NCI-H748 (cell line): ENCODE measurements around the gene TMEM38B.
A peak's percentile ranks its signal among the peaks of the same experiment; 100 is the strongest.
"Not testable (repeated sequence)": the region's sequence is repeated elsewhere in the genome, so short reads cannot be mapped to it uniquely, and the experiment has no call there.

Experiments used
- DNase-seq: peaks from one replicate; lab custom pipeline; 2025; ENCODE audit not compliant: unreplicated experiment; lab: John Stamatoyannopoulos, UW

The TMEM38B gene

DNA sequence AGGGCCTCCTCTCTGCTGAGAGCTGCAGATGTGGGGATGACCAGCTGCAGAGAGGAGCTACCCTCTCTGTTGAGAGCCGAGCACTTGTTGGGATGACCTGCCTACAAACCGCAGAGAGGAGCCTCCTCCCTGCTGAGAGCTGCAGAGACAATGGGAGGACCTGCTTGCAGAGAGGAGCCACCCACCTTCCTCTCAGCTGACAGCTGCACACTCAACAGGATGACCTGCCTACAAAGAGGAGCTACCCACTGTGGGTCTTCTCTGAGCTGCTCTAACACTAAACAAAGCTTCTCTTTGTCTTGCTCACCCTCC, 19.6 kb downstream of the TMEM38B start:
- no peak for DNase-seq

DNA sequence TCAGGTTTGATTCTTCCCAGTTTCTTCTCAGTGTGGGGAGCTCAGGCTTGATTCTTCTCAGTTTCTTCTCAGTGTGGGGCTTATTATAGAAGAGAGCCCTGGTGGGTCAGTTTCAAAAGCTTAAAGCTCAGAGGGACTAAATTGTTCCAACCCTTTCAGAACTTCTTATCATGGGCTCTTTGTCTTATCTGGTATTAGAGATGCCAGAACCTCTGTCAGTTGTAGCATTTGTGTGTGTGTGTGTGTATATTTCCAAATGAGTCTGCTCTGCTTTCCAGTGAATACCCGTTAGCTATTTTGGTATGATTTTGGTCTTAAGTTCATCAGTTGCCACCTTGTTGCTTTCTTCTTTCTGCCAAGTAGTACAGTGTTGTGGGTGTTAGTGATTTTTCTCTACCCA, 21.8 kb downstream of the TMEM38B start:
- no peak for DNase-seq

DNA sequence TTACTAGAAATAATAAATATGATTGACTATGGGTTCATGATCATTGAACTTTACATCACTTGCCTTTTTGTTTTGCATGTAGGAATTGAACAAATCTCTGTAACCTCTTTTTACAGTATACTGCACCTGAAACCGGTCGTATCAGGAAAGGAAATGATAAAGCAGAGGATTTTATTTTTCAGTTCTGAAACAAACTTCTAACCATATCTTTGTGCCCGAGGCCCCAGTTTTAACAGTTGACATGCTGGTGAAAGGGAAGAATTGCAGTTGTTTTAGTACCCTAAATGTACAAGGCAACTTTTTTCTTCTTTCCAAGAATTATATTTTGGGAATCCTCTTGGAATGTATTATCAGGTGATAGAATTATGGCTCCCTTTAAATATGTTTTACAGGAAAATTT, 27.8 kb downstream of the TMEM38B start:
- DNase-seq = no peak

DNA sequence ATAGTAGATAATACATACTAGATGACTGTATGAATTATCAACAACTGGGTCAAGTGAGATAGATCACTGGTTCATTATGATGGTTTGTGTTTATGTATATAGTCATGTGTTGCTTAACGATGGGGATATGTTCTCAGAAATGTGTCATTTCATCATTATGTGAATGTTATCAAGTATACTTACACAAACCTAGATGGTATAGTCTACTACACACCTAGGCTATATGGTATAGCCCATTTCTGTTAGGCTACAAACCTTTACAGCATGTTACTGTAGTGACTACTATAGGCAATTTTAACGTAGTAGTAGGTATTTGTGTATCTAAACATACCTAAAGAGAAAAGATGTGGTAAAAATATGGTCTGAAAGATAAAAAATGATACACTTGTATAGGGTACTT, 31.0 kb downstream of the TMEM38B start:
- no peak for DNase-seq

DNA sequence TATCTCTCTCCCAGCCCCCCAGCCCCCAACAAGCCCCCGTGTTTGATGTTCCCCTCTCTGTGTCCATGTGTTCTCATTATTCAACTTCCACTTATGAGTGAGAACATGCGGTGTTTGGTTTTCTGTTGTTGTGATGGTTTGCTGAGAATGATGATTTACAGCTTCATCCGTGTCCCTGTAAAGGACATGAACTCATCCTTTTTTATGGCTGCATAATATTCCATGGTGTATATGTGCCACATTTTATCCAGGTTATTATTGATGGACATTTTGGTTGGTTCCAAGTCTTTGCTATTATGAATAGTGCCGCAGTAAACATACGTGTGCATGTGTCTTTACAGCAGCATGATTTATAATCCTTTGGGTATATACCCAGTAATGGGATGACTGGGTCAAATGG, 33.9 kb downstream of the TMEM38B start:
- DNase-seq = not testable (repeated sequence)

DNA sequence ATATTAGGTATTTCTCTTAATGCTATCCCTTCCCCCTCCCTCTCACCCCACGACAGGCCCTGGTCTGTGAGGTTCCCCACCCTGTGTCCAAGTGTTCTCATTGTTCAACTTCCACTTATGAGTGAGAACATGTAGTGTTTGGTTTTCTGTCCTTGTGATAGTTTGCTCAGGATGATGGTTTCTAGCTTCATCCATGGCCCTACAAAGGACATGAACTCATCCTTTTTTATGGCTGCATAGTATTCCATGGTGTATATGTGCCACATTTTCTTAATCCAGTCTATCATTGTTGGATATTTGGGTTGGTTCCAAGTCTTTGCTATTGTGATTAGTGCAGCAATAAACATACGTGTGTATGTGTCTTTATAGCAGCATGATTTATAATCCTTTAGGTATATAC, 37.1 kb downstream of the TMEM38B start:
- not testable (repeated sequence) for DNase-seq

DNA sequence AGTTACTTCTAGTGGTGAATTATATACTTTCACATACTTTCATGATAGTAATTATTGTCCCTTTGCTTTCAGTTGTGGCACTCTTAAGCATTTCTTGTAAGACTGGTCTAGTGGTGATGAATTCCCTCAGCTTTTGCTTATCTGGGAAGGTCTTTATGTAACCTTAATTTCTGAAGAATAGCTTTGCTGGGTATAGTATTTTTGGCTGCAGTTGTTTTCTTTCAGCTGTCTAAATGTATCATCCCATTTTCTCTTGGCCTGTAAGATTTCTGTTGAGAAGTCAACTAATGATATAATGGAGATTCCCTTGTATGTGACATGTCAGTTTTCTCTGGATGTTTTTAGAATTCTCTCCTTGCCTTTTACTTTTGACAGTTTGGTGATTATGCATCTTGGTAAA, 41.0 kb downstream of the TMEM38B start:
- DNase-seq = no peak

DNA sequence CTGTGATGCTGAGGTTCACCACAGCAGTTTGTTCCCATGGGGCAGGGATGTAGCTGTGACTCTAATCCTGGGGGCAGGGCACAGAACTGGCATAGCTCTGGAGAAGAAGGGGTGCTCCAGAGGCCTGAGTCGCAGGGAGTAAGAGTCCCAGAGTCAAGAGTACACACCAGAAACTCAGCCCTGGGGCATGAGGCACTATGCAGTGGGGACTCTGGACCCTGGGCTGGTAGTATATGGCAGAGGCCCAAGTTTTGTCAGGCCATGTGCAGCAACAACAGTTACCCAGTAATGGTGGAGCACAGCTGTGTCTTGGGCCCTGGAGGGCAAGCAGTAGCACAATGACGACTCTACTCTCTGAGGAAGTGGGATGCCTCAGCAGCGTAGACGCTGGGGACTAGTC, 42.9 kb downstream of the TMEM38B start:
- DNase-seq = no peak

DNA sequence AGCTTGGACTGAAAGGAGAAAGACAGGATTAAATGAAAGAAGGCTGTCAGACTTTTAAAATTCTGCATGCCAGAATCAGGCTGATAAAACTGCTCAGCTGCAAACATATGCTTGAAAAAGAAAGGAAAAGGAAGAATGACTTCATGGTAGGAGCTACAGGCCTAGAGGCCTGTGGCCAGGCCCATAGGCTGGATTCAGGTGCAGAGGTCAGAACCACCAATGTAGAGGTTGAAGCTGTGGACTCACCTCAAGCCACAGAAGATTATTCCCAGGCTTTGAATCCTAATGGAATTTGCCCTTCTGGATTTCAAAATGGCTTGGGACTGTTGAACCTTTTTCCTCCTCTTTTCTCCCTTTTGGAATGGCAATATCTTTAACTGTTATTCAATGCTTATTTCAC, 47.7 kb downstream of the TMEM38B start:
- DNase-seq = no peak

DNA sequence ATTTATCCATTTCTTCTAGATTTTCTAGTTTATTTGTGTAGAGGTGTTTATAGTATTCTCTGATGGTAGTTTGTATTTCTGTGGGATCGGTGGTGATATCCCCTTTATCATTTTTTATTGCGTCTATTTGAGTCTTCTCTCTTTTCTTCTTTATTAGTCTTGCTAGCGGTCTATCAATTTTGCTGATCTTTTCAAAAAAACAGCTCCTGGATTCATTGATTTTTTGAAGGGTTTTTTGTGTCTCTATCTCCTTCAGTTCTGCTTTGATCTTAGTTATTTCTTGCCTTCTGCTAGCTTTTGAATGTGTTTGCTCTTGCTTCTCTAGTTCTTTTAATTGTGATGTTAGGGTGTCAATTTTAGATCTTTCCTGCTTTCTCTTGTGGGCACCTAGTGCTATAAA, 53.0 kb downstream of the TMEM38B start:
- DNase-seq = not testable (repeated sequence)

DNA sequence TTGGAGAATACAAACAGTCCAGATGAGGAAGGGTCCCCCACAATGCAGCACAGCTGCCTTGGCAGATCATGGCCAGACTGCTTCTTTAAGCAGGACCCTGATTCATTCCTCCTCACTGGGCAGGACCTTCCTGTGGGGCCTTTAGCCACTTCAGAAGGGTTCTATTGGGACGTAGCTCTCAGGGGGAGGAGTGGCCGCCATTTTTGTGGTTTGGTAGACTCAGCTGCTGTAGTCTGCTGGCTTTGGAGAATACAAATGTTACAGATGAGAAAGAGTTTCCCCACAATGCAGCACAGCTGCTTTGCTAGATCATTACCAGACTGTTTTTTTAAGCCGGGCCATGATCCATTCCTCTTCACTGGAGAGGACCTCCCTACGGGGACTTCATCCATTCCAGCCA, 57.4 kb downstream of the TMEM38B start:
- no peak for DNase-seq

DNA sequence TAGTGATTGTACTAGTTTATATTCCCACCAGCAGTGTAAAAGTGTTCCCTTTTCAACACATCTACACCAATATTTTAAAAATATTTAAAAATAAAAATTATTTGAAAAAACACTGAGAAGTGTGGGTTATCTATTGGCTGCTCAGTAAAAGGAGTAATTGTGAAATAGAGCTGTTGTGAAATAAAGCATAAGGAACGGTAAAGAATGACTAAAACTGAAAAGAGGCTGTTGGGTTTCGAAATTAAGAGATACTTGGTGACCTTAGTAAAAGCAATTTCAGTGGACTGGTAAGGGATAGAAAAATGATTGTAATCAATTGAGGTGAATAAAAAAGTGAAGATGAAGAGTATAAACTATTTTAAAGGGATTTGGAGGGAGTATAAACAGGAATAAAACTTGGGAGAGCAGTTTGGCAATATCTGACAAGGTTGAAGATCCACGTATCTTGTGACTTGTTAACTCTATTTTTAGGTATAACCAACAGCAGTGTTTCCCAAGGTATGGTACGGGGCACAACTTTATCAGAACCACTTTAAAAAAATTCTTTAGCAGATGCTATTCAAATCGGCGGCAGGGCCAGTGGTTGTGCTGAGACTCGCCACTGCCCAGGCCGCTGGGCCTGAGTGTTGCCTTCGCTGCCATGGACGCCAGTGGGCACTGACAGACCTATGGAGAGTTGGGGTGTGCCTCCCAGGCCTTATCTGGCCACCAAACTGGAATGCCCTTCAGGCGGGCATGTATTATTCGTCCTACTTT, 63.3 kb downstream of the TMEM38B start:
- DNase-seq = no peak

DNA sequence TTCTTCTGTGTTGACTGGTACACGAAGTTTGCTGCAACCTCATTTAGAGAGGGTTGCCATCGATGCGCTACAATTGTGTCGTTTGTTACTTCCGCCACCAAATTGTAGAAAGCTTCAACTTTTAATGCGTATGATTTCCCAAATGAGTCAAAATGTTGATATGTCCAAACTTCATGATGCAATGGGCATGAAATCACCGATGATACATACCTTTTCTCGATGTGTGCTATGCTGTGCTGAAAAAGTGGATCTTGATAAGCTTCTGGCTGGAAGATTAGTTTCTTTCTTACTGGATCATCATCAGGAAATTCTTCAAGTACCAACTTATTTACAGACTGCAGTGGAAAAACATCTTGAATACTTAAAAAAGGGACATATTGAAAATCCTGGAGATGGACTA, 65.7 kb downstream of the TMEM38B start:
- DNase-seq = no peak

DNA sequence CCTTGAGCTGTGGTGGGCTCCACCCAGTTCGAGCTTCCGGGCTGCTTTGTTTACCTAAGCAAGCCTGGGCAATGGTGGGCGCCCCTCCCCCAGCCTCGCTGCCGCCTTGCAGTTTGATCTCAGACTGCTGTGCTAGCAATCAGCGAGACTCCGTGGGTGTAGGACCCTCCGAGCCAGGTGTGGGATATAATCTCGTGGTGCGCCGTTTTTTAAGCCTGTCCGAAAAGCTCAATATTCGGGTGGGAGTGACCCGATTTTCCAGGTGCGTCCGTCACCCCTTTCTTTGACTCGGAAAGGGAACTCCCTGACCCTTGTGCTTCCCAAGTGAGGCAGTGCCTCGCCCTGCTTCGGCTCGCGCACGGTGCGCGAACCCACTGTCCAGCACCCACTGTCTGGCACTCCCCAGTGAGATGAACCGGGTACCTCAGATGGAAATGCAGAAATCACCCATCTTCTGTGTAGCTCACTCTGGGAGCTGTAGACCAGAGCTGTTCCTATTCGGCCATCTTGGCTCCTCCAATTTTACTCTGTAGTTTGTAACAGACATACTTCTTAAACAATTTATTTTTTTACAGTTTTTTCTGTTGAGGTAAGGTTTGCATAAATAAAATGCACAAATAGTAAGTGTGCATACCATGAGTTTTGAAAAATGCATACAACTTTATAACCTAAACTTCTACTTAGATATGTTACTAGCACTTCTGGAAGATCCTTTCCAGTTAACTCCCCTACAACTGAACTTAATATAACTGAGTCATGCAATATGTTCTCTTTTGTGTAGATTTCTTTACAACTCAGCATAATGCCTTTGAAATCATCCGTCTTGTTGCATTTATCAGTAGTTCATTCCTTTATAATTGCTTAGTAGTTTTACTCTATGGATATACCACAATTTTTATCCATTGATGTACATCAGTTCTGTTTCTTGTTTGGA, 88.5 kb downstream of the TMEM38B start:
- peak; percentile 22 for DNase-seq

DNA sequence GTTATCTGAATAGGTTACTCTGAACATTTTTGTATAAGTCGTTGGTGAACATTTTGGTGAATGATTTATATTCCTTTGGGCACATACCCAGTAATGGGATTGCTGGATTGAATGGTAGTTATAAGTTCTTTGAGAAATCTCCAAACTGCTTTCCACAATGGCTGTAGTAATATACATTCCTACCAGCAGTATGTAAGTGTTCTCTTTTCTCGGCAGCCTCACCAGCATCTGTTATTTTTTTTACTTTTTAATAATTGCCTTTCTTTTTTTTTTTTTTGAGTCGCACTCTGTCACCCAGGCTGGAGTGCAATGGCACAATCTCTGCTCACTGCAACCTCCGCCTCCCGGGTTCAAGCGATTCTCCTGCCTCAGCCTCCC, 89.1 kb downstream of the TMEM38B start:
- DNase-seq = not testable (repeated sequence)

DNA sequence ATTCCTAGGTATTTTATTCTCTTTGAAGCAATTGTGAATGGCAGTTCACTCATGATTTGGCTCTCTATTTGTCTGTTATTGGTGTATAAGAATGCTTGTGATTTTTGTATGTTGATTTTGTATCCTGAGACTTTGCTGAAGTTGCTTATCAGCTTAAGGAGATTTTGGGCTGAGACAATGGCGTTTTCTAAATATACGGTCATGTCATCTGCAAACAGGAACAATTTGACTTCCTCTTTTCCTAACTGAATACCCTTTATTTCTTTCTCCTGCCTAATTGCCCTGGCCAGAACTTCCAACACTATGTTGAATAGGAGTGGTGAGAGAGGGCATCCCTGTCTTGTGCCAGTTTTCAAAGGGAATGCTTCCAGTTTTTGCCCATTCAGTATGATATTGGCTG, 92.5 kb downstream of the TMEM38B start:
- not testable (repeated sequence) for DNase-seq

DNA sequence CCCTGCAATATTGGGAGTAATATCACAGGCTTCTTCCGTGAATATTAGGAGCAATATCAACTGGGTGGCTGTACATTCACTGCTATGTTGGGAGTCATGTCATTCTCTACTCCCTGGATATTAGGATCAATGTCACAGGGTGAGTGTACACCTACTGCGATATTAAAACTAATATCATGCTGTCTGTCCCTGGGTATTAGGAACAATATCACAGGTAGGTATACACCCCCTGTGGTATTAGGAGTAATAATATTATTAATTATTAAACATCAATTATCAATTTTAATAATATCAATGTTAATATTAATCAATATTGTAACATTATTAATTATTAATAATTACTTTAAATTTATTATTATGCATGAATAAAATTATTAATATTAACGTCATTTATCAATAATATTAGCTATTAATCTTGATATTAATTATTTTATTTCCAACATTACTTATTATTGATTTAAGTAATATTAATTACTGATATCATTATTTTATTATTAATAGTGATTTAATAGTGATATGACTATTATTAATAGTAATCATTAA, 121.9 kb downstream of the TMEM38B start:
- no peak for DNase-seq

DNA sequence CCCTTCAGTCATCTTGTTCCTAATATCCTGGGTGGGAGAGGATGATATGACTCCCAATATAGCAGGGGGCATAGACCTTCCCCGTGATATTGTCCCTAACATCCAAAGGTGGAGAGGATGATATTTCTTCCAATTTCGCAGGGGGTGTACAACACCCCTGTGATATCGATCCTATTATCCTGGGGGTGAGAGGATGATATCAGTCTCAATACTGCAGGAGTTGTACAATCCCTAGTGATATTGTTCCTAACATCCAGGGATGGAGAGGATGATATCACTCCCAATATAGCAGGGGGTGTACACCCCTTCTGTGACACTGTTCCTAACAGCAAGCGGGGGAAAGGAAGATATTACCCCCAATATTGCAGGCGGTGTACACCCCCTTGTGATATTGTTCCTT, 122.6 kb downstream of the TMEM38B start:
- no peak for DNase-seq

DNA sequence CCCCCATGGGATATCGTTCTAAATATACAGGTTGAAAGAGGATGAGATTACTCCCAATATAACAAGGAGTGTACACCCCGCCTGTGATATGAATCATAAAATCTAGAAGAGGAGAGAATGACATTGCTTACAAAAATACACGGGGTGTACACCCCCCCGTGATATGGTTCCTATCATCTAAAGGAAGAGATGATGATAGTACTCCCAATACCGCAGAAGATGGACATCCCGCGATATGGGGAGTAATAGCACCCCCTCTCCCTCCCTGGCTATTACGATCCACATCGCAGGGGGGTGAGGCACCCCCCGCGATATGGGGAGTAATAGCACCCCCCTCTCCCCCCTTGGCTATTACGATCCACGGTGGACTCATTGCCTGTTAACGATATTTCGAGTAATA, 124.6 kb downstream of the TMEM38B start:
- DNase-seq = no peak

DNA sequence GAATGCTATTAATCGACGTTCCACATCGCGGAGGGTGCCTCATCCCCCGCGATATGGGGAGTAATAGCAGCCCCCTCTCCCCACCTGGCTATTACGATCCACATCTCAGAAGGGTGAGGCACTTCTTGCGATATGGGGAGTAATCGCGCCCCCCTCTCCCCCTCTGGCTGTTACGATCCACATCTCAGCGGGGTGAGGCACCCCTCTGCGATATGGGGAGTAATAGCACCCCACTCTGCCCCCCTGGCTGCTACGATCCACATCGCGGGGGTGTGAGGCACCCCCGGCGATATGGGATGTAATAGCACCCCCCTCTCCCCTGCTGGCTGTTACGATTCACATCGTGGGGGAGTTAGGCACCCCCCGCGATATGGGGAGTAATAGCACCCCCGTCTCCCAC, 128.5 kb downstream of the TMEM38B start:
- DNase-seq = no peak
